NCI-H69 (cell line): ENCODE measurements around the gene BMP5.
A peak's percentile ranks its signal among the peaks of the same experiment; 100 is the strongest.

Experiments used
- DNase-seq: peaks from one replicate; lab custom pipeline; 2025; lab: John Stamatoyannopoulos, UW

Gene BMP5

DNA sequence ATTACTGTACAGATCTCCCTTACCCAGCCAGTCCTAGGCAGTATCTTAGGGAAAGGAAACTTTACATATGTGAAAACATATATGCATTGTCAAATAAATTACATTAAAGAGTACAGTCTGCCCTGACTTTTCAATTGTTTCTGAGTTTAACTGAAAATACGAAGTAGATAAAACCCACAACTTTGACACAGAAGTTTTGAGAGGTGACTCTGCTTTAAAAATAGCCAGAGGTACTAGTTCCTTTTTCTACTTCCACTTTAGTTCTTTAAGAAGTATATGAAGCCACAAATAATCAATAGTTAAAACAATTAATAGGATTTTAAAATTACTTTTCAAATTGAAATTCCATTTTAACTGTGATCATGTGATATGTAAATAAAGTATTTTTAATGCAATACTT is 62.9 kb downstream of the BMP5 start:
- no peak for DNase-seq

DNA sequence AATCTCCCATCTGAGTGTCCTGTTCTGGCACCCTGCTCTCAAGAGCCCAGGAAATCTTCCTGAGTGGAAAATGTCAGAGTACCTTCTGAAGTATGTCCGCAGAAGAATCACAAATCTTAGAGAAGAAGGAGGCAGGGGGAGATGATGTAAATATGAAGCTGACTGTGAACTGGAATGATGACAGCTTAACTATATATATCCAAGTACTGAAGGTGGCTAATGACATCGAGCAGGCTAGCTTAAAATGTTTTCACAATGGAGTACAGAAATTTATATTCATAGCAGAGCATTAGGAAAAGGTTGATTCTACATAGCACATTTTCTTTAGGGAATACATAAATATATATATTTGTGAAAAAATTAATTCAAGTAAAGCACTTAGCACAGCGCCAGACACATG is 64.3 kb downstream of the BMP5 start:
- DNase-seq = no peak

DNA sequence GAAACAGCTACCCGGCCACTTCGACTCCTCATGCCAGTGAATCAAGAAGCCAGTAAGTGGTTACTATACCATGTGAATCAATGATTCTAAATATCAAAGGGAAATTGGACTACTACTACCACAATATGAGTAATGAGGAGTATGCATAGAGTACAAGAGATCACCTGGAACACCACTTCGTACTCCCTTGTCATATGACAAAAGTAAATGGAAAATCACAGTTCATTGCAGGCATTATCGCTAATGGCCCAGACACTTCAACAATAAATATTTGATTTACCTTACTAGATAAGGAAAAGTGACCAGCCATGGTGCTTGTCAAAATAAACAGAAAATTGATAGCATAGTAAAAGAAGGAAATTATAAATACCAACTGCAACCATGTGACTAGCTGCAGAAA is 73.1 kb downstream of the BMP5 start:
- DNase-seq = no peak

DNA sequence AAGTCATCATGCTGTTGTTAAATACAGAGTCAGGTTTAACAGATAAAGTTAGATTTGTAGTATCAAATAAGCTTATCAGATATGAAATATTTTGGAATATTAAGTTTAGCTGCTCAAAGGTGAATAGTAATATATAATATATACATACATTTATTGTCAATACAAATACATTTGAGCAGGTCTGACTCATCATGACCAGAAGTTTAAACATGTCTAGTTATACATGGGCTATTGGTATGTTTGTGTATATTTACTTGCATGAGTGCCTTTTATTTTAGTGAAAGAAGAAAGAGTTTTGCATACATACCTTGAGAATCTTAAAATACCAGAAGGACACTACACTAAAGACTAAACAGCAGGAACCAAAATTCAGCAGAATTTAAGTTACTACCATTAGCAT is 76.8 kb downstream of the BMP5 start:
- no peak for DNase-seq

DNA sequence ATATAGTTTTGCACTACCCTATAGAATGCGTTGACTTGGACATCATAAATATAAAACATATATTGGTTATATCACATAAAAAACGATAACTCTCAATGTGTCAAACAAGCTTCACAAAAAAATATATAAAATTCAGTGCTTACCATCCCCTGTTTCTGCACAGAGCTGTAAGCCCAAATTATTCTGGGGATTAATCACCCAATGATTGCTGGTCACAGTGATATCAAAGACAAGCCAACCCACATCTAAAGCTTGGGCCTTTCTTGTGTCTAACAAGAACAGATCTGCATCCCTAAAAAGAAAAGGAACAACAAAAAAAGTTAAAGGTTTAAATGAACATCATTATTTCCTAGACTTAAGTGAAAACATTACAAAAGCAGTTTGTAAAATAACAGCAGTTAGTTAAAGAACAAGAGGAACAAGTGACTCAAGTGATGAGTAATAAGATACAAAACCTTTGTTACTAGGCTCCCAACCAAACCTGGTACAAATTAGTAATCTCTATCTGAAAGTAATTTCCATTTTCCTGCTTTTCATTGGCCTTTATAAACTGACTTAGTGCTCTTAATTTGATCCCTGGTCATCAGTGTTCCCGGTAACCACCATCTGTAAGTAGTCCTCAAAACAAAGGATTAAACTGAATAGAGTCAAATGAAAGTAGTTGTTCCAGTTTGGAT is 81.1 kb downstream of the BMP5 start:
- DNase-seq = no peak

DNA sequence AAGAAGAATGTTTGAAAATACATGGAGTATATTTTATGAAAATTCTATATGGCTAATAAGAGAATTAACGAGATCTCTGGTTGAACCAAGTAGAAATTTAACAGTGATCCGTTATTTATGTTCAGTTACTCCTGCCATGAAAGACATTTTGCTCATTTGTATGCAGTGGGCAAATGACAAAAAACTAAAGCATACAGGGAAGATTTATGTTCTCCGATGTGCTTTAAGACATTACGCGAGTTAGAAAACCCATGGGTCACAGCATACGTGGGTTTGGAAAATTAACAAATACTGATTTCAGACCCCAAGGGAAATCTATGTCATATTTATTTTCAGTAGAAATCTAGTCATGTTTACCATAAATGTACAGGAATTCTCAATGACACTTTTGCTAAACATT is 90.1 kb downstream of the BMP5 start:
- DNase-seq = no peak

DNA sequence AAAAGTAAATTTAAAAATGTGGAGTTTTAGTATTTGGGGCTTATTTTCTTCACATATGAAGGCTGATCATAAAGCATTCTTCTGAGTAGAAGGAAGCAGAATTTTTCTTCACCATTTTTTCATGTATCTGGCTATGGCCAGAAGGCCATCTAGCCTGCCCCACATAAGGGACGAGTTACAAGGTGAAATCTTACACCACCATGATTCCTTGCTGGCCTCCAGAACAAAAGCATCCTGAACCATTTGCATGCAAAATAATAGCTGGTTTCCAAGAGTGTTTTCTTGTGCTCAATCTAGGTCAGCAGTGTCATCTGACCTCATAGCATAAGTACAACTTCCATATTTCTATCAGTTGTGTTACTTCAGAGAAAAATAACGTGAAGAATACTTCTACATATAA is 93.1 kb downstream of the BMP5 start:
- DNase-seq = no peak

DNA sequence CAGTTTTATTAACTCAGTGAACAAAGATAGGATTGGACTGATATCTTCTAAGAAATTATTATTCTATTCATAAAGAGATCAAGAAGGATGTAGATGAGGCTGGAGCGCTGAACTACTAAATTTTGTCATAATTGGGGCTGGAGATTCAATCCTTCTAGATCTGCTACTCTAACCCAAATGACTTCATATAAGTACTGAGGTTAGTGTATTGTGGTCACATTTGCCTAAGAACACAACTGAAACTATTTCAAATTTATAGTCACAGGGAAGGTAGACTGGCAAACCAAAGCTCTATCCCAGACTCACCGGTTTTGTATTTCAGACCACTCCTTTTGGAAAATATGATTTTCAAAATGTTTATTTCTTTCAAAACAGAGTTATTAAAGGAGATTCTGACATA is 96.7 kb downstream of the BMP5 start:
- no peak for DNase-seq

DNA sequence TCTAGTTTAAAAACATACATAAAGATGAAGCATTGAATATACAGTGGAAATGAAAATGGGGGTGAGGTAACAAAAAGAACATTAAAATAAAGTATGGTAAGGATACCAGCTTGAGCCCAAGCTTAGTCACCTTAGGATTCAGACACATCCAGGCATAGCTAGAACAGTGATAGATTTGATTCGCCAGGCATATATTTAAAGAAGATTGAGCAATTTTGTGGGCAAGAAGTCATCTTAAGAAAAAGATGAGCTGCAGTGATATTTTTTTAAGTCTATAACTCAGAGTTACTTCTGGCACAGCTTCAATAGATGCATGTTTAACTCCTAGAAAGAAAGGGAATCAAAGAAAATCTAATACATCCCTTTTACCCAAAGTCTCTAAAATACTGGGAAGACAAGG is 97.9 kb downstream of the BMP5 start:
- no peak for DNase-seq

DNA sequence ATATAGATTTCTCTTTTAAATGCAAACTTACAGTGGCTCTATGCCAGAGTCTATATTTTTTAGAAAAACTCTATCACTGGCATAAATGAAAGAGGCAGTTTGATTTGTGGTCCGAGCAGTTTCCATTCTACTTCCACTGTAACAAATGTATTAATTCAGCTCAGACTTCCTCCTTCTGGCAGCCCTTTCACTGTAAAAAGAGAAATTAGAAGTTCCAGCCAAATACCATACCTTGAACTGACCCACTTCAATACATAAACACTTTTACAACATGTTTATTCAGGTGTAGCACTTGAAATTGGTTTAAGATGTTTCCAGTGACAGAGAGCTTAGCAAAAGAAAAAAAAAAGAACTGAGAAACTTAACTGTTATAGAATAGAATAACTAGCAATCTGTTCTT is 99.3 kb downstream of the BMP5 start:
- no peak for DNase-seq

DNA sequence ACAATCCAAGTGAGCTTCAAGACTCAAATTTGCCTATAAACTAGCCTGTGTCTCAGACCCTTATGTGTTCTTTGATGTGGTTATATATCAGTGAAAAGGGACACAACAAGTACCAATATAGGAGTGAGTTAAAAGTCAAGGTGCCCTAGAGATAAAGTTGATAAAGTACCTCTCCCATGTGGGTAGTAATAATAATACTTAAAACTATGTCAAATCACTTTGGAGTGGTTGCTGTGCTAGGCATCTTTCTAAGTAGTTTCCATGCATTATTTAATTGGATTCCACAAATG is 100.4 kb downstream of the BMP5 start:
- DNase-seq = no peak

DNA sequence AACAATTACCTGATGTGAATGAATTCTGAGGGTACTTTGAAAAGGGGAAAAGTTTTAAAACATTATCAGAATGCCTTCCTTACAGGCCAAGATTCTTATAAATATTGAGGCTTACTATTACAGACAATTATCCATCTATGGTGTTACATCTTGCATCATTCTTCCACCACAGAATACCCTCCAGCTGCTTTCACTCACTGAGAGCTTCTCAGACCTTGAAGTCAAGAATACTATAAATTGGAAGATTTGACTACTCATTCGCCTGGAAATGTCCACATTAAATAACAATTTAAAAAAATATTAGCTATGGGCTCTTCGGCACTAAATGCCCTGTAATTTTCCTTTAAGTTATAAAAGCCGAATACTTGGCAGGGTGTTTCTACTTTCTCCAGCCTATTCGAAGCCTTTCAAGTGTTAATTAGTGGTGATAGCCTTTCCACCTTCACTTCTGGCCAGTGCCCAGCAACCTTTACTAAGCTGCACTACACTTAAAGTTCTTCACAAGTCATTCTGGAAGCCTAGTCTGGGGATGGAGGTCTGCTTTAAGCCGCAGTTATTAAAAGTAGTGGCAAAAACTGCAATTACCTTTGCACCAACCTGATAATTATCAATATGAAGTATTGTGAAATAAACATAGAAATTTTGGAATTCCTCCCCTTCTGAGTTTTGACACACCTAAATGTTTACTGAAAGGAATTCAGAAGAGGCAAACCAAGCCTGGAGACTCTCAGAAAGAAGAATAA is 100.9 kb downstream of the BMP5 start:
- DNase-seq = no peak

DNA sequence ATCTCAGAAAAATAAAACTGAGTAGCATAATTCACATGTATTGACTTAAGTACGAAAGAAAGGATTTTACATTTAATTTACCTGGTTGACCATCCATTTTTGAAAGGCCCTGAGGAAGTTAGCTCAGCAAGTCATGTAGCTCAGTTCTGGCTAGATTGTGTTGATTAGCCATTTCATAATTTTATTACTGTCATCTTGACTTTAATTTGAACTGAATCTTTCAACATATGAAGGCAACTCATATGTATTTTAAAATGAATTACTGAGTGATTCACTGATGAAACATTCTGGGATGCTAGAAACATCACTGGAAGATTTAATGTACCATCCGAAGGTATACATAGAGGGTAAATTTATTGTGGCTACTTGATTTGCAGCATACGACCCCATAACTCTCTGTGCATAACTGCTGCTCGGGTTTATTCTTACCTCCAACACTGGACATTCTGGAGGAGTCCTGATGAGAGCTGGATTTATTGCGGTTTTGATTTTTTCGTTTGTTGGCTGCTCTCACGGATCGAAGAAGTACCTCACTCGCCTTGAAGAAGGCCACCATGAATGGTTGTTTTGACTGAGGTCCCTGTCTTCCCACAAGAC is 101.7 kb downstream of the BMP5 start:
- DNase-seq = no peak

DNA sequence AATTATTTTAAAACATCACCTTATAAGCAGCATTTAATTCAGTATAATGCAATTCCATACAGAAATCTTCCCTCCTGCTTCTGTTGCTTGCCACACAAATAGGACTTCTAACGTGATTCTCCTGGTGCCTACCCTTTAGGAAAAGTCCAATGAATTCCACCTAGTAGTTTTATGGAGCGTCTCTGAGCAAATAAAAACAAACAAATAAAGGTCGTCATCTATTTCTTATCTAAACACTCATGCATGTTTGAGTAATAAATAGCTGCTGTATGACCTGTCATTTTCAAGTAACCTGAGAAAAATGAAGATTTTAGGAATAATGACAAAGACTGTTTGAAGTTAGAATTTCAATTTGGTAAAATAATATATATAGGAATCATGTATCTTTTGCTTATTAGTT is 102.7 kb downstream of the BMP5 start:
- DNase-seq = peak; percentile 6

DNA sequence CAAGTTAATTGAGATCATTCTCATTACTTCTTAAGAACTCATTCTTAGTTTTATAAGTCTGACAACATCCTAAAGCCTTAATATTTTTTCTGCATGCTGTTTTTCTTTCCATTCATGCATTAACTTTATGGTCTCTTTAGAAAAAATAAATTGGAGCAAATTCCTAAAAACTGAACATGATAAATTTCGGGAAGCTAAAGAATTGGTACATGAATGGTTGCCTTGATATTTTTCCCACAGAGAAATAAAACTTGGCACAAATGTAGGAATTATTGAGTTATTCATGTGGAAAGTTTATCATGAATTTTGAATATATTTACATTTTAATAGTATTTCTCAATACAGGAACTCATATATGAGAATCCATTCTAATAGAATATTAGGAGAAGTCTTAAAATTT is 115.9 kb downstream of the BMP5 start:
- DNase-seq = no peak

DNA sequence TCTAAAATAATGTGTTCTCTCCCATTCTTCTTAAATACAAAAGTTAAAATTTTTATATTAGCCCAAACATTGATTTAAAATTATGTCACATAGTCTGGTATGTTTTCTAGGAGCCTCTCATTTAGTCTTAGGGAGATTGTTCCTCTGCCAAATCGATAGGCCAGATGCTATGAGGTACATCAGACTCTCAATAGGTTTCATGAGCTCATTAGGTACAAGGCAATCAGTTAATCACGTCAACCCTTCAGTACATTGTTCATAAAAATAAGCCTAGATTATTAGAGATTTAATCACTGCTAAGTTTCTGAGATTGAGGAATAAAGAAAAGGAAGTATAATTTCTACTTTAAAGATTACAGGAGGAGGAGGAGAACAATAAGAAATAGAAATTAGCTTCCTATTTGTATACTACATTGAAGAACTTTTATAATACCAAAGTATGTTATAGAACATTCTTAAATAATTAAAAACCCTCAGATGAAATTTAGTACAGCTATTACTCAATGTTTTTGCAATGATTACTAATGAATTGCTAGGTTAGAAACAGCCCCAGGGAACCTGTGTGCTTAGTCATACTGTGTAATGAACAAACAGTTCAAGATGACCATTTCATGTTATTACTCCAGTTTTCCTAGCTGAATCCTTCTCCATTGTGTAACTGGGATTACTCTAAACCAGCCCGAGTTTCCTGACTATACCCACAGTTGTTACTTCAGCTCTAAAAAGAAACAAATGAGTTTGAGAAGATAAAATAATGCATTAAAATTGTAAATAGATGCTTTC is 117.0 kb downstream of the BMP5 start:
- DNase-seq = peak; percentile 69

DNA sequence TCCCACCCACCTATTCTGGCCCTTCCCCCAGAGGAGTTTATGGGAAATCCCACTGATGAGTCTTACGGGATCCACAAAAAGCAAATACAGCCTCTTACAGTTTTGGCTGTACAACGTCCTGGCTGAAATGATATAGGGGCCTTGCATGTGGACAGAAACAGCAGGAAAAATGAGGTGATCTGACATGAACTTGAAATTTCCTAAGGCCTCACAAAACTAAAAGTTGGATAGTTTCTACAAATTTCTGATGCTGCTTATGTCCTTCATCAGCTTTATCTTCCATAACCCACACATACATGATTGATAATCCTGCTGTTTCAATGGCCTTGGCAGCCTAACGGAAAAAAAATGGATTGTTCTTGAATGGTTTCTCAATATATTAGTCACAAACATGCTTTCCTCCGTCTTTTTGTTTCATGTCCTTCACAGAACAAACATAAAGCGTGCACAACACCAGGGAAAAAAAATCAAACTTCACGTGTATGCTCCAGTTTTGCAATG is 118.8 kb downstream of the BMP5 start:
- no peak for DNase-seq

DNA sequence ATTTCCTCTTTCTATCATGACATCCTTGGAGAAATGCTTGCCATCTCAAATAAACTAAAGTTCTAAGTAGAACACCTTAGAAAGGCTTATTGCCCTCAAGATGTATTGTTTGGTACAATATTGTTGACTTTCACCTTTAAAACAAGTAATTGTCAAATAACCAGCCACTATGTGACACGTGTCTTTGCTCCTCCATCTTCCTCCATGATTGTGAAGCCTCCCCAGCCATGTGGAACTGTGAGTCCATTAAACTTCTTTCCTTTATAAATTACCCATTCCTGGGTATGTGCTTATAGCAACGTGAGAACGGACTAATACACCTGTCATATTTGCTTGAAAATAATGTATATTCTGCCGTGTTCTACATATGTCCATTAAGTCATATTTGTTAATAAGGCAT is 126.5 kb downstream of the BMP5 start:
- no peak for DNase-seq

DNA sequence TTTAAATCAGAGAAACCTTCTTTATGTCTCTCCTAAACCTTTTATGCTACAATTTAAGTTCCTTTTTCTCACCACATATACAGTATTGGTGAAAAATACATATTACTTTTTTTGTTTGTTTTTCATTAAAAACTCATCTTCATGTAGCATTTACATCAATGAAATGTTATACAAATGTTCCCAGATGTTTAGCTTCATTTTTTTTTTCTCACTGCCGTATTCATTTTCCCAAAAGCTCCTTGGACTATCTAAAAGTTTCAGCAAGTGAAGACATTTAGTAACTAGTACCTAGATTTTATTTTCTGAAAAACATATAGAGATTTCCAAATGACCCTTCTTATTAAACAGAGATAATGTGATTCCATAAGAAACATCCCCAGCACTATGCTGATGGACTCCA is 128.9 kb downstream of the BMP5 start:
- no peak for DNase-seq

DNA sequence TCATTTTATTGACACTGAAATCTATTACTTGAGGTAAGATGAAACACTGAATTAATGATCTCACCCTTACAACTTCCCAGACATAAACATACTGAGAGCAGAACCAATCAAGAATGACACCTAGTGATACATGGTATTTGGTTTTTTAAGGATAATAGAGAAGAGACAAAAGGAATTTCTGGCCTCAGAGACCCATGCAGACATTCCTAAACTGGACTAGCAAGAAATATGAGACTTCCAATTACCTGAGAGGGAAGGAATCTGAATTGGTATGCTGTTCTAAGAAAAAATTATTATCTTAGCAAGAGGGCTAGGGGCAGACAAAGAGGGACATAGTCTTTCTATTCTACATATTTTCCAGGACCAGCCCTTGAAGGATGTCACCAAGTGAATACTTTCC is 141.1 kb downstream of the BMP5 start:
- no peak for DNase-seq

DNA sequence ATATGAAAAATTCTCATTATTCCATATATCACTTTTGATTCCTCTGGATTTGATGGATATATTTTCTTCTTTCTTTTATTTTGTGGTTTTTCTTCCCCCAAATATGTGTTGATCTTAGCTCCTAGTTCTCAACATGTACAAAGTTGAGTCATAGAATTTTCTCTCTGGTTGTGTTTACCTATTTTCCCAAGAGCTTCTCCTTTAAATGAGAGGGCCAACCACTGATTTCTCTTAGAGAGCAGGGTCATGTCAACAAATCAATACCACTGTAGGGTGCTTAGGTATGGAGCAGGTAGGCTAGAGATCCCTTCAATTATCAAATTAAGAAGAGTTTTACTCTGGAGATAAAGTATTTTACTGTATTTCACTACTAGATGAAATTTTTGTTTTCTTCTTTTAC is 145.7 kb downstream of the BMP5 start:
- DNase-seq = peak; percentile 7

DNA sequence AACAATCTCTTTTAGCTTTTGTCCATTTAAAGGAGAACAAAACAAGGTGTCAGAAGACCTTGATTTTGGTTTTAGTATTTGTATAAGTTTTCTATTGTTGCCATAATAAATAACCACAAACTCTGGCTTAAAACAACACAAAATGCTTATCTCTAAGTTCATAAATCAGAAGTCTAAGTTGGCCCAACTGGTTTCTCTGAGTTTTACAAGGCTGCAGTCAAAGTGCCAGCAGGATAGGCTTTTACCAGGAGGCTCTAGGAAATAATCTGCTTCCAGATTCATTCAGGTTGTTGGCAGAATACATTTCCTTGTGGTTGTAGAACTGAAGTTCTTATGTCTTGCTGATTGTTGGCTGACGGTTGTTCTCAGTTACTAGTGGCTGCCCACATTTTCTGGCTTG is 149.2 kb downstream of the BMP5 start:
- DNase-seq = no peak

DNA sequence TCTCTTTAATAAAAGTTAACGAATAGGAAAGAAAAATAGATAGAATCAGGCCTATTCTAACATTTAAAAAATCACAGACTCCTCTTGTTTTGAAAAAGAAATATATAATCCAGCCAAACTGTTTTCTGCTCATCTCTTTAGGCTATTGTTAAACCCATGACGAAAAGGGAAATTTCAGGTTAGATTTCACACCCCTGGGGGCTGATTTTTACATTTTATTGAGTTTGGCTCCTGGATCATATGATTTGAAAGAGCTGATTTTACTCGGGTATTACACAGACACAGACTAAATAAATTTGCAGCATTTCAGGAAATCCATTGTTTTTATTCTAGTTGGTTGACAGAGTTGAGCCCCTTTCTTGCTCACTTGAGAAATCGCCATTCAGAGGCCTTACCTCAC is 160.6 kb downstream of the BMP5 start:
- DNase-seq = no peak
